Dermis microvascular lymphatic vessel endothelial cell (primary cell): ENCODE measurements around the gene THRB. TPM values are rescaled to one million over a fixed set of nuclear protein-coding genes. Genes with fewer than 3 reads are reported as not detected.
A peak's percentile ranks its signal among the peaks of the same experiment; 100 is the strongest.

ENCODE experiments used
- DNase-seq, 2 donors: peaks; one replicate each; pipeline versions ENCODE4 v3.0.0 to v3.0.0-alpha.2; 2010; ENCODE audit warnings: low read depth in 2 of 2
- total RNA-seq: library from RNA; depleted of rRNA; stranded (reverse); fragments of >200 nt; gene quantifications from 2 replicates; pipeline ENCODE4 v1.2.1, GENCODE V29; 2014

Gene THRB
- total RNA-seq, 1 donor from 2014 or later, result under 0.01 TPM

DNA sequence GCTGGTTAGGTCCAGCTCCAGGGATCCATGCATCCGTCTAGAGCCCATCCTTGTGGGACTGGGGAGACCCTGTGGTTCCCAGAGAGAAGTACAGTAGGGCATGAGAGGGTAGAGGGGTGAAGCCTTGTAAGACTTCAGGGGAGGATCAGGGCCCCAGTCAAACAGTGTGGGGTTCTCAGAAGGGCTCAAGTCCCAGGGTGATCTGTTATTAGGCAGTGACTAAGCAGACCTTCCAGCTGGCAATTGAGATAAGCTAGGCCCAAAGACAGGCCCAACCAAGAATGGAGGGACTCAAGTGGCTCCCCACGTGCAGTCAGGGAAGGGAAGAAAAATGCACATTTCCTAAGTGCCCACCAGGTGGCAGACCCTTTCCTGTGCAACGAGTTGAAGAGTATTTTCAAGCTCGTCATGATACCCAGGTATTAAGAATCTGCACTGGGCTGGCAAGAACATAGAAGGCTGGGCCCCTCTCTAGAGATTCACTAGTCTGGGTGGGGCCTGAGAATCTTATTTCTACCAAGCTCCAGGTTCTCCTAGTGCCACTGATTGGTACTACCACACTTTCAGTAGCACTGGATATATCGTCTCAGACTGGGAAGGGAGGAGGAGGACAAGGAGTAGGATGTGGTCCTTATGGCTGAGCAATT is 308.8 kb downstream of the THRB start:
- DNase-seq, result peak; percentile 57 to 71

DNA sequence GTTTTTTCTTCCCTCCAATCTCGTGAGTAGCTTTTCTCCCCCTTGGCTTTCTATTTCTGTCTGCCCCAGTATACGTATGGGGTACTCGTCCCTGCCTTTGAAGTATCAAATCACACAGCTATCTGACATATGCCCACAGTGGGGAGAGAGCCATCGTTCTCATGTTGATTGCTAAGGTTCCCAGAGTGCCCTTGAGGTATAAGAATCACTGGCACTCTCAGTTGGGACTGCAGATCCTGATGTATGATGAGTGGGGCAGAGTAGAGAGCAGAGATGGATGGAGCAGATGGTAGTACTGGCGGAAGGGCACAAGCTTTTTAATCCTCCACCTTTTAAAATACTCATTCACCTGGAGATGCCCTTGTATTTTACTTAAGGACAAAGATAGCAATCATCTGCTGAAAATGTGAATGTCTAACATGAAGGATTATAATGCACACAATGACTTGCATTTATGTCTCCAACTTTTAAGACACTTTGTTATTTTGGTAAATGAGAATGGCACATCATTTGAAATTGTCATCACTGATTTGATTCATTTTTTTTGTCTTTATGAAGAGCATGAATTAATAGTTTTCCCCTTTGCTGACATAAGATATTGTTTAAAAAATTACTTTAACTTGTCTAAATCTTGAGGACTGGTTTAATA is 310.0 kb downstream of the THRB start:
- no peak for DNase-seq

DNA sequence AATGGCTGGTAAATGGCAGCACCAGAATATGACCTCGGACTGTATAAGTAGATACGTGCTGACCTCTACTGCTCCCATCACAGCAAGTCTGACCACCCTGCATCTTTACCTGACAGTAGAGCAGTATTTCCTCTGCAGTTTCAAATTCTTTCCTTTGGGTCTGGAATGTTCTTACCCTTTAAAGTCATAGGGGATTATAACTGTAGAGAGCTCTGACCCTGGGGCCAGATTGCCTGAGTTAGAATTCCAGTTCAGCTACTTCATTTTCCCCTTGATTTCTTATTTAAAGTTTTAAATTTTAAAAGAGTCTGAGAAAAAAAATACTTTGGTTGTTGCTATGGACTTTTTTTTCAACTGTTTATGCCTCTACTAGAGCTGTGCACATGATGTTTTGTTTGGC is 311.9 kb downstream of the THRB start:
- no peak for DNase-seq

DNA sequence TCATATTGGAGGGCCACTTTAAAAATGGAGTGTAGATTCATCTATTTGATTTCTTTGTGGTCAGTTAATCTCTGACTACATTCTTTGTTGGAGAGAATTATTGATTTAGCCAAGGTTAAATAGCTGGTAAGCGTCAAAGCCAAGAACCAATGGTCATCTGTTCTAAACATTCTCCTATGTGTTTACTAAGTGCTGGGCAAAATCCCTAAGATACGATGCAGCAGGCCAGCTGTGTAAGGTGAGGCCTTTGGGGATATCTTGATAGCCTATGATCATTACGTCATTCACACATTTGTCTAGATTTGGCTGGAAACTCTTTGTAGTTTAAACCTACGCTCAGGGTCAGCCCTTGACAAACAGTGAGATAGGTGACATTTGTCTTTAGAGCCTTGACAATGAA is 313.4 kb downstream of the THRB start:
- no peak for DNase-seq

DNA sequence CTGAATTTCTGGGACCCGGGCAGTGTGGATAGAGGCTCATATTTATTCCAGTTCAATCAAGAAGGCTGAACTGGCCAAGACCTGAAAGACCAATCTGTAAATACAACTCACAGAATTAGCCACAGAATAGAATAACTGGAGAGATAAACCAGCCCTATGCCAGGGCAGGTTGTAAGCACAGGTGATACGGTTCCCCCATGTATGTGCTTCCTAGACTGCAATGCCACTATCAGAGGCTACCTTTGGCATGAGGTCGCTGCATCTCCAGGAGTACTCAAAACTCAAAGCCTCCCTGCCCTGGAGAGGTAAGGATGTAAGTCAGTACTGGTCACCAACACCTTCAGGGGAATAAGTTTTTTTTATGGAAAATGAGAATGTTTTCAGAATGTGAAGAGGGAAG is 314.0 kb downstream of the THRB start:
- DNase-seq, result no peak

DNA sequence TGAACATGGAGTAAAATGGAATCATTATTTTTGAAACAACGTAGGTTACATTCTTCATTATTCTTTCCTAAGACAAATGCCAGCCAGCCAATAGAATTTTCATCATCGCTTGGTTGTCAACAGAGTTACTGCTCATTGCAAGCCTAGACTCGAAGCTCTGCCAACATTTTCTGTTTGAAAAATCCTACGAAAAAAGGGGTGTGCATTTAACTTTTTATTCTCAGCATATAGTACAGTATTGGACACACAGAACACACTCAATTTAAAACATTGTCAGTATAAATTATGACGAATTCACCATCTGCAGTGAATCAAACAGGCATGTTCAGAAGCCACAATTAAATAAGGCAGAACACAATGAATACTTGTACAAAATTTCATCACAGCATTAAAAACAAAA is 317.4 kb downstream of the THRB start:
- DNase-seq, result no peak

DNA sequence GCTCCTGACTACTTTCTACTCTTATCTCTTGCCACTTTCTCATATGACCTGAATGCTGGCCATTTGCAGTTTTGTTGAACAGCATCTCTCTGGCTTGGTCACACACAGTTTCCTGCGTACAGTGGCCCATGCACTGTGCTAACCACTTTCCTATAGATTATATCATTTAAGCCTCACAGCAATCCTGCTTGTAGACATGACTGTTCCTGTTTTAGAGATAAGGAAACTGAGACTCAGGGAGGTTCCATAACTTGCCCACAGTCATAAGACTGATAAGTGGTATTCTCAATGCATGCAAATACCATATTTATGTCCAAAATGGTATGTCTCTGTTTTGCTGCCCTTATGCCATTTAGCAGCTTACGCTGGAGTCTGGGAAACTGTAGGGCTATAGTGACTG is 320.0 kb downstream of the THRB start:
- no peak for DNase-seq

DNA sequence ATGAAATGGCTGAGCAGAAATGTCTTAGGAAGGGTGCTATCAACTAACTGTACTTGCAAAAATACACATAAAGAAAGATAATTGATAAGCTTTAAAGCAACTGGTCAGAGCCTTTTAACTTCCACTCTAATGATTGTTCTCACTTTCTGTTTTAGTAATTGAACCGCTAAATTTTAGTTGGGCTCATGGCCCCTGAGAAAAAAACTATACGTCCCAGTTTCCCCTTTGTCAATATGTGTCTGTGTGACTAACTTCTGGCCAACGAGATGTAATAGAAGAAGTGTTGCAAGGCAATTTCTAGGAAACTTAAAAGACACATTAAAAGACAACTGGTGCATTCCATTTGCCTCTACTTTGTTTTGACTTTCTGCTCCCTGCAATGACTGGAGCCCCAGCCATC is 325.7 kb downstream of the THRB start:
- DNase-seq, result no peak

DNA sequence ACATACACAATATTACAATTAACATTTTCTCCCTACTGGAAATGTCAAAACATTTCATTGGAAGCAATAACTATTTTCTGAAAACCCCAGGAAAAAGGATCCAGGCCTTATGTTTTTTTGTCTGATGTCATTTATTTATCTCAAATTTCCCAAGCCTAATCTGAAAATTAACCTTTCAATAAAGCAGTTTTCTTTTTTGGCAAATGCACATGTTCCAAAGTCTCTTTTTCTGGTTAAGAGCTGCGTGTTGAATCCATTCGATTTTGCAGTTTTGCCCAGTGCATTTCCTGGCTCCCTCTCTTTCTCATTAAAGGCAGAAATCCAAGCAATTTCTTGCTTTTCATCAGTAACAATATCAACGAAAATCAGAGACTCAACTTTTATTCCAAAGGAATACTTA is 327.2 kb downstream of the THRB start:
- DNase-seq, result no peak

DNA sequence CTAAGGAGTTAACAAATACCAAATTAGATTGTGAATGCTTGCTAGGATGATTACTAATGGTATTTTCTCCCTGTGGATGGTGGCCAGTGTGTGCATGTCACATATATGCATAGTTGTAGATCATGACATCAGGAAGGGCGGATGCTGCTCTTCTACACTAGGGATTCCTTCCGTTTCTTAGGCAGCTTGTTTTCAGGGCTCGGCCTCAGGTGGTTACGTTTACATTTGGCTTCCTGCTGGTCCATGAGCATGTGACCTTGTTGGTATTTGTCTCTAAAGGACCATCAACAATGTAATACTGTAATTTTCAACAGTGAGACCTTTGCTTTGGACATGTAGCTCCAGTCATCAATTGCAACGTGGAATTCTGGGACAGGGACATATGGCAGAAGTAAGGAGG is 328.1 kb downstream of the THRB start:
- DNase-seq, result no peak

DNA sequence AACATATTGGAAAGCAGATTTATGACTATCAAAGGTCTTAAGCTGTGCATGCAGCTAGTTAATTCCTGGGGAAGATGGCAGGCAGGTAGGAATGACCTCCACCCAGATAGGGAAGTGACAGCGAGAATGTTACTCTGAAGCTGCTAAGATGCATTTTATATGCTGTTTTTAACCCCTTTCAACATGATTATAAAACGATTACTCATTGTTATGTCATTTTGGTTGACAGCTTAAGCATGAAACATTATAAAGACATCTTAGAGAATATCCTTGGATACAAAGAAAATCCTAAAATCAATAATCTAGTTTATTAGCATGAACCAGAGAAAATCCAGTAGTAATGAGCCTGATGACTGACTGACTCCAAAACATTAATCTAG is 329.1 kb downstream of the THRB start:
- DNase-seq, result no peak

DNA sequence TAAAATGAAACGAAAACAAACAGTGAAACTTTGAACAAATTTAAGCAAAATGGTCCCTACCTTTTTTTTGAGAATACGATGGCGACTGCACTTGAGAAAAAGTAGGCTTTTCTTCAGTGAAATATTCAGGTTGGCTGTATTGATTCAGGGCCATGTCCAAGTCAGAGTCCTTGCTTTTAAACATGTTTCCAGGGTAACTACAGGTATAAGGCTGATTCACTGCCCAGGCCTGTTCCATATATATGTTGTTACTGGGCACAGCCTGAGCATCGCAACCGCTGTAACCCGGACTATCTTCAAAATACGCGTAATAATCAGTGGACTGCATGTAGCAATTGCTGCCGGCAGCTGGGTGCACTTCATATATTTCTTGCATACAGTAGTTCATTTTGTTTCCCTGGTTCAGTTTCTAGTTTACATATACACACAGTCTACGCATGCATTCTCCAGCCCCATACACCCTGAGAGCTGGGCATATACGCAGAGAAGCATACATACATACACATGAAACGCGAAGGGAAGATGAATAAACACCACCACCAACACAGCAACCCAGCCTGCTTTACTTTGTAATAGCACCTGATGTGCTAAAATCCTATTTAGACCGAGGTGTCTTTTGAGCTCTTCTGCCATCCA is 329.6 kb downstream of the THRB start:
- DNase-seq, result no peak

DNA sequence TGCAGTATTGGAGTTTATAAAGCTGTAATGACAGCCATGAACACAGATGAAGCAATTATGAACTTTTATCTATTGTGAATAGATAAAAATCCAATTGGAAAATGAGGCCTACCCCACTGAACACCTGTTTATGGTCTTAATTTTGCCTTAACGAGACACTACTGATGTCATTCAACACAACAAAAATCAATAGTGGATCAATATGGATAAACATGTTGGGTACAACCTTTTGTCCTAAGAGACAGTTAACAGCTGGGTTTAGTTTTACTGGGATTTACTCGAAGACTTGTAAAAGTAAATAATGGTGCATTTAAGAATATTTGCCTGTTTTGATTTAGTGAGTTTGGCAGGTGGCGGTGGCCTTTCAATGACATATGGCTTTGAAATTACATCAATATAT is 331.7 kb downstream of the THRB start:
- DNase-seq, result no peak

DNA sequence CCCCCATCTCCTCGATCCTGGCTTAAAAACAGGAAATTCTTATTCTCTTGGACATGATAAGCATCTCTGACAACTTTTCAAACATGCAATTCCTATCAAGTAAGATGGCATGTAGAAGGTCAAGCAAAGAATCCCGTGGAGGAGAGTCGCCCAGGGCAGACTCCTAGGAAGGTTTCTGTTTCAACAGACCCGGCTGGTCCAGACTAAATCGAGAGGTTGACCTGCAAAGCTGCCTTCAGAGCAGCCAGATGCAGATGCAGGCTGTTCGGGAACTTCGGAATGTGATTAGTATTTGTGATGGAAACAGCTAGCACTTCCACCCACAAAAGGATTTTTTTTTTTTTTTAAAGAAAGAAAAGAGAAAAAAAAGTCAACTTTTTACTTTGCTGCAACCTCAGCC is 332.8 kb downstream of the THRB start:
- DNase-seq, result no peak

DNA sequence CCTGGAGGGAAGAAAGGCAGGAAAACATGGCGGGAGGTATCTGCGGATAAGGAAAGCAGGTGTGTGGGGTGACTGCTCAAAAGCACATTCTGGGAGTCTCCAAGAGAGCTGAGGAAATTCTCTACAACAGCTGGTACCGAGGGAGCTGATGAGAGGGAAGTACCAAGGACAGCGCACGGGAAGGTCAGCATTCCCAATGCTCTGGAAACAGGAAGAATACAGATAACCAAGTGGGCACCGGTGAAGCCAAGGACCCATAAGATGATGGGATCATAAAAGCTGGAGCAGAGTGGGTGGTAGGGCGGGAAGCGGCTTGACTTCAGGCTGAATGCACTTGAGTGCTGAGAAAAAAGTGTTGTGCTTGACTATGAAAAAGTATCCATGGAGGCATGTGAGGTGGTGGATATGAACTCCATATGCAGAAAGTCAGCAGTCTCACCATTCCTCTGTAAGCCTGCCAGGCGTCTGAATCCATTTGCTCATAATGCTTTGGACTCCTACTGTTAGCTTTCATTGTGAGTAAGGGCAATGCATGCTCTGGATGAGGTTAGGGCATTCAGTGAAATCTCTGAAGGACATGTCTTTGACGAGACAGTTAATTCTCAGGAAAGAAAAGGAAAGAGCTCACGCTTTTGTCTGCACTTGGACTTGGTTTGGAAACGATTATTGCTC is 334.1 kb downstream of the THRB start:
- peak in 1 of 2 donors; percentile 19 for DNase-seq

DNA sequence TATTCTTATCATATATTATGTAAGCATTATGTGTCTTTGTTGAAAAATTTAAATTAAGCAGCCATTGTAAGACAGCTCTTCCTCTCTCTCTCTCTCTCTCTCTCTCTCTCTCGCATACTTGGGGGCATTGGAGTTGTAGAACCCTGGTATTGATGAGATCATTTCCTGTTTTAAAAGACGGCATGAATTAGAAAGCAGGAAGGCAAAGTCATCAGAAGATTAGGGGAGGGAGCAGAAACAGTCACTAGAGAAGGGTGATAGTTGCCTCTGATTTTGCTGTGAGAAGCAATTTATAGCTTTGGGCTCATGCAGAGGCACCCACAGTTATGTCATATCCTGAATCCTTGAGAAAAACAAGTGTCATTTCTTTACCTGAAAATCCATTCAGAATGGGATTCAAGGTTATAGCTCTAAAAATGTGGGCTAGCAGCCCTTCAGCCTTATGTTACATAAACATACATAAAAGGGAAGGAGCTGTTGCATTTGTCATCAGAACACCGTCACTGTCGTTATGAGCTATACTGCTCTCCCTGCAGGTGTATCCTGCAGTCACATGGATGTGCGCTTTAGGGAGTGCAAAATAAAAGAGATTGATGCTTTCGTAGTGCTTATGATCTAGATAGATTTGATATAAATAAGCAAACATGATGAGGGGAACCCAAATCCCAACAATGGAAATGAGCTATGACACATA is 335.7 kb downstream of the THRB start:
- DNase-seq, result no peak

DNA sequence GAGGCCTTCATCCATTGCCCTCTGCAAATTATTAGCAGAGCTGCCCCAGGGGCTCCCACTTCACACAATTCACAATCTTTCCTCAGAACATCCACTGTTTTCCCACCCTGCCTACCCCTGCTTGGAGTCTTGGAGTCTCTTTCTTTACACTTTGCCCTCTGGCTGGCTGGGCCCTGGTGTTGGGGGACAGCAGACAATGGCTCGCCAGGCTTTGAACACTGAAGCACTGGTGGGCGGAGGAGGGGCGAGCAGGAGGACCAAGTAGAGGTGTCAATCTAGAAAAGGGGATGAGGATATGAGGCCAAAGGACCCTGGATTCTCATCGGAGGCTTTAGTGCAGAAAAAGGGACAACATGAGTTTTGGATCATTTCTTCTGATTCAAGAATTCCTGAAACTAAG is 337.5 kb downstream of the THRB start:
- DNase-seq, result no peak

DNA sequence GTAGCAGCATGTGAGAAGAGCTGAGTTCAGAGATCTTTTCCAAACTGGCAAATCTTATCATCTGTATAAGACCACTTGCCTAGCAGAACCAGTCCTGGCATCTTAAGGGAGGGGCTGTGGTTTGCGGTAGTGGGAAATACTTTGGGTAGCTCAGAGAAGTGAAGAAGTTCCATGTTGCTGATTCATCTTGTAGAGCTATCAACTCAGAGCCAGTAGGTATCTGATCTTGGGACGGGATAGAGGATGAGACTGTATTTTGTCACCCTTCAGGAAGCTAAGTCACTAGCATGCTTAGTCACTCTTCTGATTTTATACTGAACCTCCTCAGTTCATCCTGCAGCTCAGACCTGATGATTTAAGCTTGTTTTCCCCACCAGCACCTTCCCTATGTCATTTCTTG is 338.2 kb downstream of the THRB start:
- DNase-seq, result no peak

DNA sequence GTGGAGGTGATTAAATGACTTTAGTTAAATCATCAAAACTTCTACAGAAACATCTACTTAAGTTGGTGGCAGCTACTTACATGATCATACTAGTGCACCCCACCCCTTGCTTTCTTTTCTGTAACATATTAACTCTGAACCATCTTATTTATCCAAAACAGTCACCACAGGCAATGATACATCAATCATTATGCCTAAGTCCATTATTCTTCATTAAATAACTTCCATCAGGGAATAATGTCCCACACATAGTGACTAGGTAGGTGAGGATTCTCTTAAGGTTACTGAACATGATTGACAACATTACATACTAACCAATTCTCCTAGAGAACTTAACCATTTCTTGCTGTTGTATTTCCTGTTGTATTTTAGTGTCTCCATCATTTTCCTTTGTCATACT is 339.4 kb downstream of the THRB start:
- DNase-seq, result no peak

DNA sequence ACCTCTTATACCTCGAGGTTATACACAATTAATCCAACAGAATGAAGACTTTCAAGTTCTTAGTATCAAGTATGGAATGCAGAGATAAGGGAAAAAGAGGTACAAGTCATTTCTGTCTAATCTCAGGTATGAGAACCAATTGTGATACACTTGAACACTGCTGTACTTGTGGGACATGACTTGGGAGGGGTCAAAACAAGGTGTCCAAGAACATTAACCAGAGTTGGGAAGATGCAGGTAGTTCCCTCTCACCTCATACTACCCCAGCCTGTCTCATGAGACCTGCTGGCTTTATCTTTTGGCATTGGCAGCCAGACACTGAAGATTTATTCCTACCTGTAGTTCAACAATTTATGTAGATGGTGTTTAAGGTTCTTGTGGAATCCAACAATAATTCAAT is 339.9 kb downstream of the THRB start:
- DNase-seq, result no peak

DNA sequence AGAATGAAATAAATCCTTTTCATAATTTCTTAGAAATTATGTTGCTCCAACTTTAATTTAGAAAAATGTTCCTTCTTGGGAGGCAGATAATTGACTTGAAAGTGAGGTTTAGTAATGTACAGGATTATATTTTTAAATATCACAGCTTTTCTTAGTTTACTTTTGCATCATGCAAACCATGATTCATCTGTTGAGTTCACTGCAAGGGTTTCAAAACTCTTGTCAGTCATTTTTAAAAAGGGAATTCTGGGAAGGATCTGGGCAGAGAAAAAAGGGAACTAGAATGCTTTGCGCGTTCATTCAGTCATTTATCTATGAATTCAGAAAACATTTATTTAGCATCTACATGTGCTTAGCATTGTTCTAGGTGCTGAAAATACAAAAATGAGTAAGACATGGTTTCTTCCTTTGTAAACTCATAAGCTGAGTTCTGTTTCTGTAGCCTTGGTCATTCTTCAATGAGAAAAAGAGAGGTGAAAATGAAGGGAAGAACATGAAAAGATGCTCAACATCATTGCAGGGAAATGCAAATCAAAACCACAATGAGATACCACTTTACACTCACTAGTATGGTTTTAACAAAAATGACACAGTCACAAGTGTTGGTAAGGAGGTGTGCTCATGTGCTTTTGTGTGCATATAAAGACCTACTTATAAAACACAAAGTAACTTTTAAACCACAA is 340.5 kb downstream of the THRB start:
- no peak for DNase-seq

DNA sequence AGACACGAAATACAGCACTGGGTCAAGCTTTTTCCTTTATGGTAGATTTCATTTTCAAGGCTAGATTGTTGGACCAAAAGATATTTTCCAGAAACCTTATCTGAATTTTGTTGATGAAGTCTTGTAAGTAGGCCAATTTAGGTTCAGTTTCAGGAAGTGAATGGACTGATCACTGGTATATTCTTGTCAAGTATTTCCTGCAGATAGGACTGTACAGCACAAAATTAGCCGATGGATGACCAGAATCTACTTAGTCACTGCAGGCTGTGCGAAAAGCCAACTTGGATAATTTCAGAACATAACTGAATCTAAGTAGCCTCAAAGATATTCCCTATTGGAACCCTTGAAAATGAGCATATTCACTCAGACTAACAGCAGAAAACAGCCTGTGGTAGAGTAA is 343.1 kb downstream of the THRB start:
- DNase-seq, result peak in 1 of 2 donors; percentile 13
